Thyroid gland (tissue), 4 donors: ENCODE results near the gene DUOX1. TPM values are rescaled to one million over a fixed set of nuclear protein-coding genes. Genes with fewer than 3 reads are reported as not detected.

Experiments used
- DNase-seq, 2 donors: peaks; one replicate each; pipeline ENCODE4 v3.0.0-alpha.2; 2019
- H3K27ac ChIP-seq, 3 donors: fragments of 200-600 bp; sonication (generic); 1 replicate in 2 of 3; 2 replicates in 1 of 3; pipeline ENCODE4 v1.5.1; 2016 to 2019; ENCODE audit warnings: mild to moderate bottlenecking in 1 of 3, moderate library complexity in 1 of 3
- H3K27me3 ChIP-seq: fragments of 200-600 bp; sonication (generic); one replicate; pipeline ENCODE4 v1.5.1; 2019
- H3K36me3 ChIP-seq, 2 donors: fragments of 200-600 bp; sonication (generic); one replicate each; pipeline ENCODE4 v1.5.1; 2016 to 2019
- H3K4me1 ChIP-seq, 2 donors: fragments of 200-600 bp; sonication (generic); one replicate each; pipeline ENCODE4 v1.5.1; 2017 to 2019
- H3K4me3 ChIP-seq, 3 donors: fragments of 200-600 bp; sonication (generic); replicated peaks in 1 of 3; 1 replicate in 2 of 3; 2 replicates in 1 of 3; pipeline ENCODE4 v1.5.1; 2016; ENCODE audit warnings: mild to moderate bottlenecking in 1 of 3
- H3K9me3 ChIP-seq: fragments of 200-600 bp; sonication (generic); one replicate; pipeline ENCODE4 v1.5.1; 2017
- POLR2A ChIP-seq, 2 donors: fragments of 450-650 bp; IDR thresholded peaks; one replicate each; pipeline ENCODE4 v1.6.1; 2017; ENCODE audit warnings: antibody characterized with exemption in 2 of 2, mild to moderate bottlenecking in 2 of 2, moderate library complexity in 1 of 2
- WGBS, 2 donors: methylation state at CpG; one replicate each; pipeline ENCODE4 v1.1.5; 2017; 5-methylcytosine and 5-hydroxymethylcytosine counted together
- intact Hi-C: fragments of 100-400 bp; cut with DNase I; formaldehyde crosslinking; loops from one replicate; pipeline ENCODE4 v1.15.1; 2023
- total RNA-seq, 4 donors: library from RNA; depleted of rRNA; stranded (reverse); fragments of >200 nt; gene quantifications; one replicate each; pipeline ENCODE4 v1.2.3, GENCODE V29; 2016
- TF ChIP-seq, protein P1 (sequence below), 6 experiments: fragments of 200-600 bp in 3 of 6; fragments of 450-650 bp in 3 of 6; sonication (generic) in 3 of 6; IDR thresholded peaks; one replicate each; pipeline ENCODE4 v1.5.1; 2016 to 2019; ENCODE audit warnings: antibody characterized with exemption in 6 of 6, mild to moderate bottlenecking in 2 of 6, inconsistent platforms in 1 of 6, moderate library complexity in 1 of 6

DUOX1 gene
- total RNA-seq, 4 donors from 2014 or later: 132 to 313 (median 234) TPM

DNA sequence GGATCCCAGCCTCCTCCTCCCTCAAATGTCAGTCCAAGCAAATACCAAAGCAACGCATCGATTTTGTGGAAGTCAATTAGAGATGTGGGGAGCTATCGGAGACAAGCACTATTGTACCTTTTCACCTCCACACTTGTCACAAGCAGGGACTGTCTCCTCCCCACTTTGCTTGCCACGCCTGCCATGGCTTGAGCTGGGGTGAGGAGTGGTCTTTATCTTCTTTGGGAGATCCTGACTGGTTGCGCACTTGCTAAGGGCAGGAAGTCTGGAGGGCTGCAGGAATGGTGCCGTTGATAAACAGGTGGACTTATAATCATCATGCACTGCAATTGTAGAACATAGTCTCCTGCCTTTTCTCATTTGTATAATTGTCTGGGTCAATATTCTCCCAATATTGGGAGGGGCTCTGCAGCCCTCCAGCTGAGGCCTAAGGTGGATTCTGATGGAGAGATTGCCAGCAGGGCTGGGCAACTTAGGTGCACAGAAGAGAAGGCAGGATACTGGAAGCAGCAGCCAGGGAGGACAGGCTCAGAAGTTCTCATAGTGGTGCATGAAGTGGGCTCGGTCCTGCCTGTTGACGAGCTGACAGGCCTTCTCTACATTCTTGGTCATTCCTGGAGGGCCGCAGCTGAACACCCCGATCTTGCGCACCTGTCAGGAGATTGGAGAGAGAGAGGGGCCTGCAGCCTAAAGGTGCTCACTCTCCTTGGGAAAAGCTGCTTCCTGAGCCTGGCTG lies 36.0 kb upstream of the DUOX1 start:
- no peaks in the 10 kb centered on the region for H3K4me1 ChIP-seq
- no peaks in the 10 kb centered on the region for H3K27me3 ChIP-seq
- H3K36me3 ChIP-seq: peaks cover 7 to 9% of the 10 kb centered on the region in 2 donors
- no peak overlapping the region for H3K27ac ChIP-seq
- 91 to 97% methylated on average over 11 of the region's 11 CpGs for WGBS, 2 donors
- DNase-seq: no peak
- H3K9me3 ChIP-seq: no peaks in the 10 kb centered on the region
- H3K4me3 ChIP-seq: no peak overlapping the region
- intact Hi-C loops: no loop called here
- TF ChIP-seq, protein P1, sequence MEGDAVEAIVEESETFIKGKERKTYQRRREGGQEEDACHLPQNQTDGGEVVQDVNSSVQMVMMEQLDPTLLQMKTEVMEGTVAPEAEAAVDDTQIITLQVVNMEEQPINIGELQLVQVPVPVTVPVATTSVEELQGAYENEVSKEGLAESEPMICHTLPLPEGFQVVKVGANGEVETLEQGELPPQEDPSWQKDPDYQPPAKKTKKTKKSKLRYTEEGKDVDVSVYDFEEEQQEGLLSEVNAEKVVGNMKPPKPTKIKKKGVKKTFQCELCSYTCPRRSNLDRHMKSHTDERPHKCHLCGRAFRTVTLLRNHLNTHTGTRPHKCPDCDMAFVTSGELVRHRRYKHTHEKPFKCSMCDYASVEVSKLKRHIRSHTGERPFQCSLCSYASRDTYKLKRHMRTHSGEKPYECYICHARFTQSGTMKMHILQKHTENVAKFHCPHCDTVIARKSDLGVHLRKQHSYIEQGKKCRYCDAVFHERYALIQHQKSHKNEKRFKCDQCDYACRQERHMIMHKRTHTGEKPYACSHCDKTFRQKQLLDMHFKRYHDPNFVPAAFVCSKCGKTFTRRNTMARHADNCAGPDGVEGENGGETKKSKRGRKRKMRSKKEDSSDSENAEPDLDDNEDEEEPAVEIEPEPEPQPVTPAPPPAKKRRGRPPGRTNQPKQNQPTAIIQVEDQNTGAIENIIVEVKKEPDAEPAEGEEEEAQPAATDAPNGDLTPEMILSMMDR (IDR thresholded peaks at IDR 0.05): no peak
- TF ChIP-seq POLR2A (IDR thresholded peaks at IDR 0.05): no peak

DNA sequence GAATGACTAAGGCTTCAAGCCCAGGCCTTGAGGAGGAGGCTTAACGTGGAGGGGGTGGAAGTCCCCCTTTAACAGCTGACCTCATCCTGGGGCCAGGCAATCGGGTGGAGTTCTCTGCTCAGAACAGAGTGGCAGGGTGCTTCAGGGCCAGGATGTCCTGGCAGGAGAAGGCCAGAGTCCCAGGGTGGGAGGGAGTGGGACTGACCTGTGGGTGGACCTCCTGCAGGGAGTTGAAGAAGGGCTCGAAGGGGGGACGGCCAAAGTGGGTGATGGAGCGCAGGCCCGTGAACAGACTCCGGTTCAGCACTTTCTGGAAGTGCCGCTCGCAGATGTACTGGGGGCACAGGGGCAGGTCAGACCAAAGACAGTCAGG lies 35.5 kb upstream of the DUOX1 start:
- 86% methylated on average over 8 to 9 of the region's 9 CpGs for WGBS, 2 donors
- H3K4me1 ChIP-seq: no peaks in the 10 kb centered on the region
- no peak overlapping the region for H3K4me3 ChIP-seq
- no peaks in the 10 kb centered on the region for H3K27me3 ChIP-seq
- H3K27ac ChIP-seq: no peak overlapping the region
- peaks cover 8 to 9% of the 10 kb centered on the region in 2 donors for H3K36me3 ChIP-seq
- no peak for TF ChIP-seq POLR2A (IDR thresholded peaks at IDR 0.05)
- TF ChIP-seq, protein P1 (IDR thresholded peaks at IDR 0.05): no peak
- H3K9me3 ChIP-seq: no peaks in the 10 kb centered on the region
- intact Hi-C loops: no loop called here
- DNase-seq: no peak

DNA sequence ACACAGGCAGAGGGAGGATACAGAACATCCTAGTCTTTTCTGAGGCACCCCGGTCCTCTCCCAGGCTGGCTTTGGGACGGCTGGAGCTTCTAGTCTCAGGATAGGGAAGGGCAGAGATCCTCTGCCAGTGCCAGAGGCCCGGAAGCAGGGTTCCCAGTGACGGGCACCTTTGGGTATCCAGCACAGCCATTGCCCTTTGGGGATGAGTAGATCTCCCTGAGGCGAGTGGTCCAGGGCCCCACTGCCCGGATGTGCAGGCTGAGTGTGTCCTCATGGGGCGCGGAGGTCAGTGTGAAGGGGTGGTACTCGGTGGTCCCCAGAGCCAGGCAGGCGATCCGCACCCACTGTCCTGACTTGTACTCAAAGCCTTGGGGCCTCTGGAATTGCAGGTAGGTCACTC lies 34.1 kb upstream of the DUOX1 start:
- no peak overlapping the region for H3K4me3 ChIP-seq
- no peaks in the 10 kb centered on the region for H3K4me1 ChIP-seq
- H3K27me3 ChIP-seq: no peaks in the 10 kb centered on the region
- H3K9me3 ChIP-seq: no peaks in the 10 kb centered on the region
- TF ChIP-seq, protein P1 (IDR thresholded peaks at IDR 0.05): no peak
- no peak for TF ChIP-seq POLR2A (IDR thresholded peaks at IDR 0.05)
- no peak for DNase-seq
- H3K27ac ChIP-seq: no peak overlapping the region
- intact Hi-C loops: no loop called here
- WGBS, 2 donors: 97 to 99% methylated on average over 11 of the region's 11 CpGs
- H3K36me3 ChIP-seq: peaks cover 9 to 11% of the 10 kb centered on the region in 2 donors

DNA sequence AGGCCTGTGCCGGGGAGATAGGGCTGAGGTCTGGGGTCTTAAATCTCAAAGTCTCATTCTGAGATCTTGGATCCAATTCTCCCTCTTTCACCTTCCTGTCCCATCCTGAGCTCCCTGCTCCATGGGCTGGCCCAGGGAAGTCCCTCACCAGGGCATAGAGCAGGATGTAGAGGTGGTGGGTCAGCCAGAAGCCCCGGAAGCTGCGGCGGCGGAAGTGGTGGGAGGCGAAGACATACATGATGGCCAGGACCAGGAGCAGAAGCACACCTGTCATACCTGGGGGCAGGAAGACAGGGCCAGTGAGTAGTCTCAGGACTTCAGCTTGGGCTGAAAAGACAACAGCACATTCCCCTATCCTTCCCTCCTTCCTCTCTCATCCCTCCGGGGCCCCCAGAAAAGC lies 32.3 kb upstream of the DUOX1 start:
- no peak for TF ChIP-seq POLR2A (IDR thresholded peaks at IDR 0.05)
- TF ChIP-seq, protein P1 (IDR thresholded peaks at IDR 0.05): no peak
- intact Hi-C loops: no loop called here
- WGBS, 2 donors: 89 to 94% methylated on average over 7 of the region's 7 CpGs

GRCh38 chr15:45099549-45100165 lies 30.1 kb upstream of the DUOX1 start:
- no peaks in the 10 kb centered on the region for H3K27me3 ChIP-seq
- peaks cover 11% of the 10 kb centered on the region in 2 donors for H3K36me3 ChIP-seq
- H3K4me1 ChIP-seq: no peaks in the 10 kb centered on the region
- H3K9me3 ChIP-seq: no peaks in the 10 kb centered on the region
- no peak for DNase-seq
- no peak overlapping the region for H3K27ac ChIP-seq
- intact Hi-C loops: no loop called here
- WGBS, 2 donors: 90 to 92% methylated on average over 21 to 23 of the region's 23 CpGs
- no peak overlapping the region for H3K4me3 ChIP-seq
- TF ChIP-seq, protein P1 (IDR thresholded peaks at IDR 0.05): no peak
- TF ChIP-seq POLR2A (IDR thresholded peaks at IDR 0.05): no peak

More for the DNA sequence above, 32.3 kb upstream of the DUOX1 start:
- no peak overlapping the region for H3K27ac ChIP-seq
- H3K36me3 ChIP-seq: peaks cover 9 to 11% of the 10 kb centered on the region in 2 donors
- no peaks in the 10 kb centered on the region for H3K4me1 ChIP-seq
- no peak overlapping the region for H3K4me3 ChIP-seq
- no peaks in the 10 kb centered on the region for H3K9me3 ChIP-seq
- no peaks in the 10 kb centered on the region for H3K27me3 ChIP-seq
- no peak for DNase-seq
